GM21619 (cell line): ENCODE results near the gene SRPK3.

Experiments
- ATAC-seq: cut with Tn5 transposase; IDR thresholded peaks from one replicate; pipeline ENCODE4 v1.9.1; 2021; ENCODE audit not compliant: unreplicated experiment

SRPK3 gene

DNA sequence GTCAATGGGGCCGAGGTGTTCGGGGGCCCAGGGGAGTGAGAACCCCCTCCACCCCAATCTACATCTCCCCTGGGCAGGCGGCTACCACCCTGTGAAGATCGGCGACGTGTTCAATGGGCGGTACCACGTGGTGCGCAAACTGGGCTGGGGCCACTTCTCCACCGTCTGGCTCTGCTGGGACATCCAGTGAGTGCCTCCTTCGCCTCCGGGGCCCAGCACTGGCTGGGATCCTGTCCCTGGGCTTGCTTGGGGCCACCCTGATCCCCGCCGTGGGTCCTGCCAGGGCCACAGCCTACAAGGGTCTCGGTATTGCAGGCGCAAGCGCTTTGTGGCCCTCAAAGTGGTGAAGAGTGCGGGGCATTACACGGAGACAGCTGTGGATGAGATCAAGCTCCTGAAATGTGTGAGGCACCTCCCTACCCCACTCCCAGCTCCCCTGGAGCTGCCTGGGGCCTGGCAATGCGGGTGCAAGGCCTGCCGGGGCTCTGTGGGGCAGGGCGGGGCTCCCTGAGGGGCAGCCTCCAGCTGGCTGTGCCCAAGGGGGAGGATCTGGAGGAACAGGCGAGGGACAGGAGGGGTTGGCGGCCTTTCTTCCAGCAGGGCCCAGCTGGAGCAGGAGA, 697 bp downstream of the SRPK3 start:
- no peak for ATAC-seq

DNA sequence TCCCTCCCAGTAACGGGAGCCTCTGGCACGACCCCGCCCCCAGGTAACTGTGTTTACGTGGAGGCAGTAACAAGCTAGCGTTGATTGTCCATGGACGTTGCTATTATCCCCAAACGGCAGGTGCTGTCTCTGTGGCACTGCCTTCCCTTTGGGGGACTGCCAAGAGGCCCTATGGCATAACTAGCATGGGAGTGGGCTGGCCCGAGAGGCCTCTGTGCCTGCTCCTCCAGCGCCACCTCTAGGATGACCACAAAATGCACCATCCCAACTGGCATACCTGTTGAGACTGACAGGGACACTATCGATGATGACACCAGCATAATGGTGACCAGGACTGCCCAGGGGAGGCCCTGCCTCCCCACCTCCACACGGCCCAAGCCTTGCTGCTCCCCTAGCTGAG, 1.5 kb downstream of the SRPK3 start:
- ATAC-seq: no peak

DNA sequence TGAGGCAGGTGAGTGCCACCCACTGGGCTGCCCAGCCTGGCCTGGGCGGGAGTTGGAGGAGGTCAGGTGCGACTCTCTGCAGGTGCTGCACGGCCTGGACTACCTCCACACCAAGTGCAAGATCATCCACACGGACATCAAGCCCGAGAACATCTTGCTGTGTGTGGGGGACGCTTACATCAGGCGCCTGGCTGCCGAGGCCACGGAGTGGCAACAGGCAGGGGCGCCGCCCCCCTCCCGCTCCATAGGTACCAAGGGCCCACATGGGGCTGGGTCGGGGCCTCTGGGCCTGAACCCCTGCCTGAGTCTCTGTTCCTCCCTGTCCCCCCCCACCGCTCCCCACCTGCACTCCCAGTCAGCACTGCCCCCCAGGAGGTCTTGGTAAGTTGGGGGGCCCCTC, 2.0 kb downstream of the SRPK3 start:
- ATAC-seq: no peak

DNA sequence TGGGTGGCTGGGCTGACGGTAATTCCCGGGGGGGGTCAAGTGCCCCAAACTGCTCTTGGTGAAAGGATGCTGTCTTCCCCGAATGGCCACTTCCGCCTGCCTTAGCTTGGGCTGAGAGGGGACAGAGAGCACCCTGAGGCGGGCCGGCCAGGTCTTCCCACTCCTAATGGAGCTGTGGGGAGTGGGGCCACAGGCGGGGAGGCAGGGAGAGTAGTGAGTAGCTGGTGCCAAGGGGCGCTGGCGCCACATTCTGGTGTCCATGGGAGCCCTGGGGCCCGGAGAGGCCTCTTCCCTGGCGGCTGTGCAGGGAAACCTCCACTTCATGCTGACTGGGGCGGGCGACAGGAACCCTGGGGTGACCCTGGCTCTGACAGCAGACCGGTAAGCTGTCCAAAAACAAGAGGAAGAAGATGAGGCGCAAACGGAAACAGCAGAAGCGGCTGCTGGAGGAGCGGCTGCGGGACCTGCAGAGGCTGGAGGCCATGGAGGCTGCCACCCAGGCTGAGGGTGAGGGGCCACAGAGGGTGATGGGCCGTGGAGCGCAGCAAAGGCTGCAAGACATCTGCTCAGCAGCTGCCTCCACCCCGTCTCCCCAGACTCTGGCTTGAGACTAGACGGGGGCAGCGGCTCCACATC, 2.7 kb downstream of the SRPK3 start:
- ATAC-seq: no peak

DNA sequence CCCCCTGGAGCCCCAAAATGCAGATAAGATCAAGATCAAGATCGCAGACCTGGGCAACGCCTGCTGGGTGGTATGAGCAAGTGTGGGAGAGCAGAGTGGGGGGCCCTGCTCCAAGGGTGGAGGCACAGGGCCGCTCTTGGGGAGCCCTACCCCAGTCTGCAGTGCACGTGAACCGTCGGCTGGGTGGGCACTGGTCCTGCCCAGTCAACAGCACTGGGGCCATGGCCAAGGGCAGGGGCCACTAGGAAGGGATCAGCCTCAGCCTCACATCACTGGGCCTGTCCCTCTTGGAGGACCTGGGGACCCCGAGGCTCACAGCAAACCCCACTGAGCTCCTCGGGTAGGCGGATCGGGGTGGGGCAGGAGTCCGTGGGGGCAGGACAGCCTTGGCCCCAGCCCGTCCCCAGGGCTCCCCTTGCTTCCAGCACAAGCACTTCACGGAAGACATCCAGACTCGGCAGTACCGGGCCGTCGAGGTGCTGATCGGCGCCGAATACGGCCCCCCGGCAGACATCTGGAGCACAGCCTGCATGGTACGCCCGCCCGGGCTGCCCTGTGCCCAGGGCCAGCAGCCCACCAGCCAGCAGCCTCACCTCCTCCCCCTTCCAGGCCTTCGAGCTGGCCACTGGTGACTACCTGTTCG, 3.6 kb downstream of the SRPK3 start:
- no peak for ATAC-seq

DNA sequence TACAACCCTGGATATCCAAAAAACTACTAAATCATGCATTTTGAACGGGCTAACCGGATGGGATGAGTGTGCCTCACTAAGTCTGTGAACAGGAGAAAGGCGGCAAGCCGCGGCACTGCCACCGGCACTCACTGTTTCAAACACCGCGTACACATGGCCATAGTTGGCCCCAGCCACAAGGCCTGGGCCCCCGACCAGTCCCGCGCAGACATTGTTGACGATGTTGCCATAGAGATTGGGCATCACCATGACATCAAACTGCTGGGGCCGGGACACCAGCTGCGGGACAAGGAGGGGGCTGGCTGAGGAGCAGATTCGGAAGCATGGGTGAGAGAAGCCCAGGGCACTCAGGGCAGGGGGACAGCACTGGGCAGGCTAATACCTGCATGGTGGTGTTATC, 5.8 kb downstream of the SRPK3 start:
- ATAC-seq: no peak

DNA sequence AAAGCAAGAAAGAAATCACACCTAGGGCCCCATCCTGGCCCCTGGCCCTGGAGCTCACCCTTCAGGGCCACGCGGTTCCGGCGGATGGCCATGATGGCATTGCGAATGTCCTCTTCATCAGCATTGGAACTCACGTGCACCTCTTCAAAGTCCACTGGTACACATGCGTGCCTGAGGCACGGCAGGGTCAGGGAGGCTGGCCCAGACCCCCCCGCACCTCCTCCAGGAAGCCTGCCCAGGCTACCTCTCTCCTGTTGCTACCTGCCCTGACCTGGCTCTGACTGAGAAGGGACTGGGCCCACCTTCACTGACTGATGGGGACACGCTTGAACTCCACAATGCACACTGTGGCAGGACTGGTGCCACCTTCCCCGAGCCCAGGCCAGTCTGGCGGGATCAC, 8.8 kb downstream of the SRPK3 start:
- ATAC-seq: no peak

DNA sequence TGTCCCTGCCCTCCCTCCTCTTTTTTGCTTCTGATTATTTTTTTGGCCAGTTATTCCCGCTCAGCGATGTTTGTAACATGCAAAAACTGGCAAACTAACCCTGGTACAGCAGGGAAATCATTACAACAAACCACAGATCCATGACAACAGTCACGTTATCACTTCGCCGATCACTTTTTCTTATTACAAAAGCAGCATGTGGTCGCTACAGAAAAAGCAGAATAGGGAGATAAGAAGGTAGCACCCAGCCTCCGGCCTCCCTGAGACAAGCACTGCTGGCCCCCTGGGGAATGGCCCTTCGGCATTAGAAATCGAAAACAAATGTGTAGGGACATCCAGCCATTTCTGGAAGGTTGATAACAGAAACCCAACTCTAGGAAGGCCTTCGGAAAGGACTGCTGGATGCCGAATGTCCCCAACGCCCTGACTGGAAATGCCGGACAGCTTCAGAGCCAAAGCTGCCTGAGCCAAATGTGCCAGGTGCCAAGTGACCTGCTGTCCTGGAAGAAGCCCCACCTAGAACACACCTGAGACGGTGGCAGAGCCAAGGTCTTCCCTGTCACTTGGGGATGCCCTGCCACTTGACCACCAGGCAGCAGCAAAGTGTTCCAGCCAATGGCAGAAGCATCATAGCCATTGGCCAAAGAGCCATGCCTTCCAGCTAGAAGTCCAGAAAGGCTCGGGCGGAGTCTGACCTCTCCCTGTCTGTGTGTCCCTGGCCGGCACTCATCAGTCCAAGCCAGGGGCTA, 10.4 kb downstream of the SRPK3 start:
- no peak for ATAC-seq

DNA sequence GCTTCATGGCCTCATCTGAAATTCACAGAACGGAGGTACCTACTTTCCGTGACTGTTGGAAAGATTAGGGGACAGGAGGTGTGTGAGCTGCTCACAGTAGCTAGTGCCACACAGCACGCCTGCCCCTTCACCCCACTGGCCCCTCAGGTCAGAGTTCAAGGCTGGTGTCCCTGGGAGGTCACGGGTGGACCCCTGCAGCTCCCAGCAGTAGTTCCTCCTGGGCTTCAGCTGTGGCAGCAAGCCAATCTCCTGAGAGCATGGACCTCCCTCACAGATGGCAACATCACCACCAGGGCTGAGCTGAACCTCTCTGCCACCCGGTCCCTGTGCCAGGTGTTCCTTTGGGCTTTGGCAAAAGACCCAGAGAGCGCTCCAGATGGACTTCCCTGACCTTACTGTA, 11.5 kb downstream of the SRPK3 start:
- ATAC-seq: no peak

DNA sequence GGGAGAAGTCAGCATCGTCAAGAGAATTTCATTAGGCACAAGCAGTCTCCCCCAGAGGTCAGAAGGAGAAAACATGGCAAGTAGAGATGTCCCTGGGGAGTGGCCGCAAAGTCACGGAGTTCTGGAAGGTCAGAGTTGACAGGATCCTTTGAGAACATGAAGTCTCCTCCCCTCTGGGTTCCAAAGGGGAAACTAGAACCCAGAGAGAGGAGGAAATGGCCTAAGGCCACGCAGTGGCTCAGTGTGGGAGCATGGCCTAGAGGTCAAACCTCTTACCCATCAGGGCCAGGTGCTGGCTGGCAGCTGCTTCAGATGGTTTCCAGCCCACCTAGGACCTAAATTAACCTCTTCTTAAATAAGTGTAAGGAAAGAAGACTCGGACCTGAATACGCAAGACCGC, 12.4 kb downstream of the SRPK3 start:
- ATAC-seq: no peak

DNA sequence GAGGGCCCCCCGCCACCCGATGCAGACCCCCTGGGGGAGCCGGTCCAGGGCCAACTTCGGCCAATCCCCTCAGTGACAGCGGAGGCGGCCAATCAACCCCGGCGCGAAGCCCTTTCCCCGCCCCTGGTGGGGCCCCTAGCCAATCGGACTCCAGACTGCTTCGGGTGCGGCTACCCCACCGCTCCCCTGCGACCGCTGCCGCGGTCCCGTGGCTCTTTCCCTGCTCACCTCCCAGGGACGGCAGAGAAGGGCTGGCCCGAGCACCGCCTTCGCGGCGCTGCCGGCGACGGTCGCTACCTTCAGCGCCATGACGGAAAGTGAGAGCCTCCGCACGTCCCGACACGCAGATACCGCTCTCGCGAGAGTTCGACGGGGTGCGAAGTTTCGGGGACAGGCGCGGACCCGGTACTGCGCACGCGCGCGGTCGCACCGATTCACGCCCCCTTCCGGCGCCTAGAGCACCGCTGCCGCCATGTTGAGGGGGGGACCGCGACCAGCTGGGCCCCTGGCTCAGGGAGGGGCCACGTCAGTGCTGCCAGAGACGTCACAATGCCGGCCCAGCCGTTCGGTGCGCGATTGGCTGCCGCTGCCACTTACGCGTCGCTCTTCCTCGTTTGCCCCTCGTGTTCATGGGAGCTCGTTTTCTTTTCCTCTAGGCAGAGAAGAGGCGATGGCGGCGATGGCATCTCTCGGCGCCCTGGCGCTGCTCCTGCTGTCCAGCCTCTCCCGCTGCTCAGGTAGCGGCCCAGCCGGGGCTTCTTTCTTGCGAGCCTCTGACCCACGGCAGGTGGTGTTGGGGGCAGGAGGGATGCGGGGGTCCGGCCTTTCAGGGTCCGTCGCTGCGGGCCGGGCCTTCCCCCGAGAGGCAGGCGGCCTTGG, 13.4 kb downstream of the SRPK3 start, which contains the start of the genes IDH3G and SSR4:
Gene IDH3G, minus strand, starts transcription at position 358 of the 879 bp plus-strand sequence. Its CDS starts 49 bp downstream, at position 309.
Gene SSR4, plus strand, starts transcription at position 651 of the 879 bp plus-strand sequence. Its CDS starts 20 bp downstream, at position 671.
- peak; percentile 93 for ATAC-seq

DNA sequence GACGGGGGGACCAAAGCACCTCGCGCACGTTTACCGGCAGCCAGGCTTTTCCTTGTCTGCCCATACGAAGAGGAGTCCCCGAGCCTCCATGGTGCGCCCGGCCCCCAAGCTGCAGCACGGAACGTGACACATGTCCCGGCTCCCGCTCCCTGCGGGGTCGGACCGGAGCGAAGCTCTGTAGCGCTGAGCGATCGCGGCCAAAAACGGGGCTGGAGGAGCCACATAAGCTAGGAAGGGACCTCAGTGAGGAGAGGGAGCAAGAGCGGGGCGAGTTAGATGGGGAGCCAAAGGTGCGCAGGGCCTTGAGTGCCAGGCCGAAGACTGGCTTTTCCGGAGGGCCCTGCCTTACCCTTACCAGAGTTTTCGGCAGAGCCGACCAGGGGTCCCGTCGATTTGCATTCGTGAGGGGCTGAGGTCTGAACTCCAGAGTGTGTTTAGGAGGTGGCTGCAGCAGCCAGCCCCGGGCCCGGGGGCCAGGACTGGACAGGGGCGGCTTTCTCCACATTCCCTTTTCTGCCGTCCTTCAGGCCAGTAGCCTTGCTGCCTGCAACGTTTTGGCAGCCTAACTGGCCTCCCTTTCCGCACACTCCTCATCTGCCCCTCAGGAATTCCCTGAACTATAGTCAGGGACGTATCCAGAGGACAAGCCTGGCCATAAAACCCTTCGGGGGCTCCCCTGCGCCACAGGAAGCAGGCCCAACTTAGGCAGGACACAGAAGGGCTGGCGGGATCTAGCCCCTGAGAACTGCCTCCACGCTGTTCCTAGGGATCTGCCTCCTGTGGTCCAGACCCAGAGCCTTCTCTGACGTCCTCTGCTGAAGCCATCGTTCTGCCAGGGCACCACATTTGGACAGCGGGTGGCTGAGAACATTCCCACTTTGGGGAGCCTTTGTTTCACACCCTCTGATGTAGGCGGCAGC, 14.3 kb downstream of the SRPK3 start:
- ATAC-seq: no peak

DNA sequence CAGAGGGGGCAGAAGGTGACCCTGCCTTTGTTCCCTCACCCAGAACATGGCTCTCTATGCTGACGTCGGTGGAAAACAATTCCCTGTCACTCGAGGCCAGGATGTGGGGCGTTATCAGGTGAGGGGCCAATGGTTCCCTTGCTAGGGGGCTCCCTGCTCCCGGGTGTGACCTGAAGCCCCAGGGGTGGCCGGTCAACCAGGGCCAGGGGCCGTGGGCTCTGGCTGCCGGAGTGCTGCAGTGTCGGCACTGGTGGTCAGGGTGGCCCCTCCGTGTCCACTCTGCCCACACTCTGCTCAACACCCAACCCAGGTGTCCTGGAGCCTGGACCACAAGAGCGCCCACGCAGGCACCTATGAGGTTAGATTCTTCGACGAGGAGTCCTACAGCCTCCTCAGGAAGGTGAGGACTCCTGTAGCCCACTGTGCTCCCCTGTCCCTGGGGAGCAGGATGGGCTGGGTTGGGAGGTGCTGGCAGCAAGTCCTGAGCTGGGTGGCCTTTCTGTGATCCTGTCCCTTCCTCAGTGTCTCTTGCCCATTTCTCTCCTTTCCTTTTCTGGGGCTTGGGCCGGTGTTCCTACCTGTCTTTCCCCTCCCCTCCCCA, 16.7 kb downstream of the SRPK3 start:
- ATAC-seq: no peak

DNA sequence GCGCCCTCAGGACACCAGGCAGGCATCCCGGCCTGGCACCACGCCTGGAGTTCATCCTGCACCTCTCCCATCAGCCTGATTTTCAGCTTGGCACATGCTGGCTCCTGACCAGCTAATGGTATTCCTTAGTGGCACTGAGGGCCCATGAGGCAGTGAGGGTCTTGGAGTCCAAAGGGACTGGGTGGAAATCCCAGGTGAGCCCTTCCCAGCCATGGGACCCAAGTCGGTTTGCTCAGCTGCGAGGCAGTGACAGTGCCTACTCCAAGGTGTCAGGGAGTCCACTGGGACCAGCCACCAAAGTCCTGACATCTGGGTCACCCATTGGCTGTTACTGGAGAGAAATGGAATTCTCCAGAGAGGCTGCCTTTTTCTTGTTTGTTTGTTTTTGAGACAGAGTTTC, 18.5 kb downstream of the SRPK3 start:
- no peak for ATAC-seq

DNA sequence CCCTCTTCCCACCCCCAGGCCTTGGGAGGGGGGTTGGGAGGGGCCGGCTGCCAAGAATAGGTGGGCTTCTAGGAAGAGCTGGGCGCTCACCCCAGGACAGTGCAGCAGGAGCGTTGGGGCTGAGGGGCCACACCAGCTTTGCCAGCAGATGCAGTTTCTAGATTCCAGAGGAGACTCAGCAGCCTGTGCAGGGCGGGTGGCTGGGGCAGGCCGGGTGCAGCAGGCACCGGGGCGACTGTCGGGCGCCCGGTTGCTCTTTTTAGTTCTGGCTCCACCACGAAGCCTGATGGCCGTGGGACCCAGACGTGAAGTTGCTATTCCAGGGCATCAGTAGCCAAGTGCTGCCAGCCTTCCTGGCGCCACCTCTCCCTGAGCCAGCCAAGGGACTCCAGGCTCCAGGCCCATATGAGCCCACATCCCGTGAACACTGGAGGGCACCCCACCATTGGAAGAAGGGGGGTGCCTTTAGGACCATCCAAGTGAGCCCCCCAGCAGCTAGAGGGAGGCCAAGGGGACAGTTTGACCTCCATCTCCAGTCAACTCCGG, 19.4 kb downstream of the SRPK3 start:
- no peak for ATAC-seq

DNA sequence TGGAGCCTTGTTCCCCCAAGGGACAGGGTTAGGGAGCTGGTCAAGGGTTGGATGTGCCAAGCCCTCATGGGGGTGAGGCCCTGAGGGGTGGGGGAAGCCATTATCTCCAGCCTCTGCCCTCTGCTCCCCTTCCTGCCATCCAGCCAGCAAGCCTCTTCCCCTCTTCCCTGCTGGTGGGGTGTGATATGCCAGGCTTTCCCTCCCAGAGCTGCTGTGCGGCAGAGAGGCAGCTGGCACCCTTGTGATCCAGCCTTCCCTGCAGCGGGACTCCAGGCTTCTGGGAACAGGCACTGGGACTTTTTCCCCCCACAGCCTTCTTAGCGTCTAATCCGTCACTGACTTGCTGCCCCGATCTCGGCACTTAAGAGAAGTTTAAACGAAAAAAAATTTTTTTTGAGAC, 19.9 kb downstream of the SRPK3 start:
- ATAC-seq: no peak

DNA sequence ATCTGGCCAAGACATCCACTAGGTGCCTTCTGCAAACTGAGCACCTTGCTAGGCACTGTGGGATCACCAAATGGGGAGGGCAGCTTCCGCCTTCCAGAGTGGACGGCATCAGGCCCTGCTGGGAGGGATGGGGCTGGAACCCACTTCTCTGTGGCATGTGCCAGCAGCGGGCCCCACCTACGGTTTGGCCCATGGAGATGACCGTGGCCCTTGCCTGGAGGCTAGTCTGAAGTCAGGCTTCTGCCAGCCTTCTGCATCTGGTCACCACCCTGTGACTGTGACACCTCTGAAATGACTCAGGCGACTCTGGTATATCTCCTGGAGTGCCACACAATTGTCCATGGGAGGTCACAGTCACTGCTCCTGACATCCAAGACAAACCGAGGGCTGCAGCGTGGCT, 20.8 kb downstream of the SRPK3 start:
- ATAC-seq: no peak

DNA sequence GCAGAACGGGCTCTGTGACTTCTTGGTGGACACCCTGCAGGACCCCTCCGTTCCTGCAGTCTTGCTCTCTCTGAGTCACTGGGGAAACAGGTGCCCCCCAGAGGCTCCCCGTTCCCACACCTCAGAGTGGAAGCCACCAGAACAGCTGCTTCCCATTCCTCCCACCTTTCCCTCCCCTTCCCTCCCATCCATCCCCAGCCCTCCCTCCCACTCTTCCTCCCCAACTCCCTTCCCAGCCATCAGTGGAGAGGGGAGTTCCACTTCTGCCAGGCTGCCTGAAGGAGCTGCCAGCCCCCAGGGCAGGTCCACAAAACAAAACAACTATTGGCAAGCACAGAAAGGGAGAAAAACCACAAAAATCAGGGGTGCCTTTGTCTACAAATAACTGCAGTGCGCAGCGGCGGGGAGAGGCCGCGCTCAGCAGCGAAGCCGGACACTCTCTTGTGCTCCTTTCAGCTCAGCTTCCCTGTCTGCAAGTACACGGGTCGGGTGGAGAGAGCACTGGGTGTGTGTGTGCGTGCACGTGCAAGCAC, 21.7 kb downstream of the SRPK3 start:
- ATAC-seq: no peak
